Measurements from ENCODE around the gene ZNF469.

The ZNF469 gene

DNA sequence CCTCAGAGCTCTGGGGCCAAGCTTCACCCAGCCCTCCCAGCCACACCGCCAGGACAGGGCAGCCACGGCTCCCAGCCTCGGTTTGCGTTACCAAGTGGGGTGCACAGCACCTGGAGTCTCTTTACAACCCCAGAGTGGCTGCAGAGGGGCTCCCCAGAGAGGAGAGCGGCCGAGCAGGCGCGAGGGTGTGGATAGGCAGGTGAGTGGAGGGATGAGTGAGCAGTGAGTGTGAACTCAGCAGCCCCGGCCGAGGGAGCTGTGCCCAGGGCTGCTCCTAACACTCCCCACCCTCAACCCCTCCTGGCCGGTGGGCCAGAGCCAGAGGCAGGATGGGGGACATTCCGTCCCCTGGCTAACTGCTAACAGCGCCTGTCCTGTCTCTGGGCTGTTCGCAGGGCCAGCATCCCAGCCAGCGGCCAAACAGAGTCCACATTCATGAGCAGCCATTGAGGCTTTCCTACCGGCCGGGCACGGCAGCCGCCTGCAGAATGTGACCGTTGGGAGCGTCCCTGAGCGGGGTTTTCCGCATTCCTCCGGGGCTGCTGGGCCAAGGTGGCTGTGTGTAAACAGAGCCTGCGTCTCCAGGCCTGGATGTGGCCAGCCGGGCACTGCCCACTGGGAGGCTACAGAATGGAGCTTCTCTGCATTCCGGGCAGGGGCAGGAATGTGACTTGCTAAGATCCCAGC is 5.3 kb downstream of the ZNF469 start:
- Histone ChIP-seq H3K79me2 (ENCODE audit: insufficient read depth, low read length) (no peaks in the 10 kb centered on the region), H3K9me3 (ENCODE audit: insufficient read depth, low read length, severe bottlenecking) (no peaks in the 10 kb centered on the region), H3K4me2 (ENCODE audit: insufficient read depth, low read length) (no peak overlapping the region), H3K9ac (ENCODE audit: low read depth, low read length) (no peak overlapping the region), H4K20me1 (ENCODE audit: insufficient read depth, low read length) (no peaks in the 10 kb centered on the region), H3K4me1 (ENCODE audit: insufficient read depth, low read length) (no peaks in the 10 kb centered on the region), H3K27ac (ENCODE audit: low read length) (no peak overlapping the region), H3K27me3 (ENCODE audit: insufficient read depth, low read length, poor library complexity) (peaks cover 7% of the 10 kb centered on the region), H3K4me3 (ENCODE audit: low read depth in 1 of 2, low read length in 2 of 2) (no peak overlapping the region), H2AFZ (ENCODE audit: low read depth, low read length) (no peak overlapping the region), H3K36me3 (ENCODE audit: insufficient read depth, low read length) (no peaks in the 10 kb centered on the region)
- no peak for TF ChIP-seq EZH2 (IDR thresholded peaks at IDR 0.05; ENCODE audit: borderline replicate concordance, low read depth, low read length, severe bottlenecking)
- TF ChIP-seq, protein P1, sequence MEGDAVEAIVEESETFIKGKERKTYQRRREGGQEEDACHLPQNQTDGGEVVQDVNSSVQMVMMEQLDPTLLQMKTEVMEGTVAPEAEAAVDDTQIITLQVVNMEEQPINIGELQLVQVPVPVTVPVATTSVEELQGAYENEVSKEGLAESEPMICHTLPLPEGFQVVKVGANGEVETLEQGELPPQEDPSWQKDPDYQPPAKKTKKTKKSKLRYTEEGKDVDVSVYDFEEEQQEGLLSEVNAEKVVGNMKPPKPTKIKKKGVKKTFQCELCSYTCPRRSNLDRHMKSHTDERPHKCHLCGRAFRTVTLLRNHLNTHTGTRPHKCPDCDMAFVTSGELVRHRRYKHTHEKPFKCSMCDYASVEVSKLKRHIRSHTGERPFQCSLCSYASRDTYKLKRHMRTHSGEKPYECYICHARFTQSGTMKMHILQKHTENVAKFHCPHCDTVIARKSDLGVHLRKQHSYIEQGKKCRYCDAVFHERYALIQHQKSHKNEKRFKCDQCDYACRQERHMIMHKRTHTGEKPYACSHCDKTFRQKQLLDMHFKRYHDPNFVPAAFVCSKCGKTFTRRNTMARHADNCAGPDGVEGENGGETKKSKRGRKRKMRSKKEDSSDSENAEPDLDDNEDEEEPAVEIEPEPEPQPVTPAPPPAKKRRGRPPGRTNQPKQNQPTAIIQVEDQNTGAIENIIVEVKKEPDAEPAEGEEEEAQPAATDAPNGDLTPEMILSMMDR (IDR thresholded peaks at IDR 0.05; ENCODE audit: borderline replicate concordance, extremely low read depth, low read length, poor library complexity, severe bottlenecking): no peak
- DNase-seq (no peak), ATAC-seq (ENCODE audit: insufficient read depth, low read depth) (no peak)

DNA sequence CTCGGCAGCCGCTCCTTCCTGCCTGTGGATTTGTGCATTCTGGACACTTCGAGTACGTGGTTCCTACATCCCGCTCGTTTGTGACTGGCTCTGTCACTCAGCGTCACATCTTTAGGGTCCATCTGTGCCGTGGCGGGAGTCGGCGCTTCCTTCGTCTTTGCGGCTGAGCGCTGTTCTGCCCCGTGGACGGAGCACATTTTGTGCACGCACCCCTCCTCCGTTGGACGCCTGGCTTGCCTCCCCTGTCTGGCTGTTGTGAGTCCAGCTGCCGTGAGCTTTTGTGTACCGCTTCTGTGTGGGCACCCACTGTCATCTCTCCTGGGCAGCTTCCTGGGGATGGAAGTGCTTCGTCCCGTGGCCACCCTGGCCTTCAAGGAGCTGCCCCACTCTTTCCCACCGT is 6.4 kb downstream of the ZNF469 start:
- Histone ChIP-seq H3K27ac (ENCODE audit: low read length) (no peak overlapping the region), H2AFZ (ENCODE audit: low read depth, low read length) (no peak overlapping the region), H3K4me2 (ENCODE audit: insufficient read depth, low read length) (no peak overlapping the region), H3K79me2 (ENCODE audit: insufficient read depth, low read length) (no peaks in the 10 kb centered on the region), H3K36me3 (ENCODE audit: insufficient read depth, low read length) (no peaks in the 10 kb centered on the region), H3K27me3 (ENCODE audit: insufficient read depth, low read length, poor library complexity) (peaks cover 7% of the 10 kb centered on the region), H3K4me3 (ENCODE audit: low read depth in 1 of 2, low read length in 2 of 2) (no peak overlapping the region), H3K9me3 (ENCODE audit: insufficient read depth, low read length, severe bottlenecking) (no peaks in the 10 kb centered on the region), H4K20me1 (ENCODE audit: insufficient read depth, low read length) (no peaks in the 10 kb centered on the region), H3K4me1 (ENCODE audit: insufficient read depth, low read length) (no peaks in the 10 kb centered on the region), H3K9ac (ENCODE audit: low read depth, low read length) (no peak overlapping the region)
- ATAC-seq (ENCODE audit: insufficient read depth, low read depth): no peak
- TF ChIP-seq, protein P1 (IDR thresholded peaks at IDR 0.05; ENCODE audit: borderline replicate concordance, extremely low read depth, low read length, poor library complexity, severe bottlenecking): no peak
- TF ChIP-seq EZH2 (IDR thresholded peaks at IDR 0.05; ENCODE audit: borderline replicate concordance, low read depth, low read length, severe bottlenecking): no peak
- no peak for DNase-seq

GRCh38 chr16:88389621-88390160 is 6.9 kb downstream of the ZNF469 start:
- H3K36me3 ChIP-seq (ENCODE audit: insufficient read depth, low read length): no peaks in the 10 kb centered on the region
- DNase-seq (no peak), ATAC-seq (ENCODE audit: insufficient read depth, low read depth) (no peak)
- peaks cover 8% of the 10 kb centered on the region for H3K27me3 ChIP-seq (ENCODE audit: insufficient read depth, low read length, poor library complexity)
- no peak overlapping the region for H3K27ac ChIP-seq (ENCODE audit: low read length)
- H4K20me1 ChIP-seq (ENCODE audit: insufficient read depth, low read length): no peaks in the 10 kb centered on the region
- no peaks in the 10 kb centered on the region for H3K9me3 ChIP-seq (ENCODE audit: insufficient read depth, low read length, severe bottlenecking)
- no peaks in the 10 kb centered on the region for H3K4me1 ChIP-seq (ENCODE audit: insufficient read depth, low read length)
- H3K4me3 ChIP-seq (ENCODE audit: low read depth in 1 of 2, low read length in 2 of 2): no peak overlapping the region
- no peak overlapping the region for H2AFZ ChIP-seq (ENCODE audit: low read depth, low read length)
- no peak overlapping the region for H3K4me2 ChIP-seq (ENCODE audit: insufficient read depth, low read length)
- TF ChIP-seq, protein P1 (IDR thresholded peaks at IDR 0.05; ENCODE audit: borderline replicate concordance, extremely low read depth, low read length, poor library complexity, severe bottlenecking): no peak
- H3K79me2 ChIP-seq (ENCODE audit: insufficient read depth, low read length): no peaks in the 10 kb centered on the region
- no peak overlapping the region for H3K9ac ChIP-seq (ENCODE audit: low read depth, low read length)
